ENCODE measurements around the gene CA11.

The CA11 gene

DNA sequence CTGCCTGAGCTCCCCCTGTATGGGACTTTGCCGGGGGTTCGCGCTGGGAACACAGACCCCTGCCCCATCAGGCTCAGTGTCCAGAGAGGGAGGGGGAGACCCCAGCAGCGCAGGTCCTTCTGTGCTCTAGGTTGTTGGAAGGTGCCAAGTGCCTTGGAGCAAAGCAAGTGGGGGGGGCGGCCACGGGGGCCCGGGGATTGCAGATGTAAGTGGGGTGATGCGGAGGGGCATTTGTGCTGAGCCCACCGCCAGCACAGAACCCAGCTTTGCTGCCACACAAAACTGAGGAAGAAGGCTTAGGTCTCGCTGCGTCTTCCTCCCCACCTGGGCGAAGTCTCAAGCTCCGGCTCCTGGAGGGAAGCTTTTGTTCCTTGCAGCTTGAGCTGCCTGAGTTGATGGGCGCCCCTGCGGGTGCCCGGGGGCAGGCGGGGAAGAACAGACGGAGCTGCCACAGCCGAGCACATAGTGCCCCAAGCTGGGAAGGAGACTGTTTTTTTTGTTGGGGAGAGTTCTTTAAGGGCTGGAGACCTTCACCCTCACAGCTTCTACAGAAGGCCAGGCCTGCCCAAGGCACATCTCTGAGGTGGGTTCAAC lies 28.3 kb upstream of the CA11 start:
- H3K4me3 ChIP-seq (replicated peaks; ENCODE audit: low read depth, low read length), result no peak overlapping the region
- no peak for DNase-seq (ENCODE audit: low read depth)
- TF ChIP-seq, protein P1, sequence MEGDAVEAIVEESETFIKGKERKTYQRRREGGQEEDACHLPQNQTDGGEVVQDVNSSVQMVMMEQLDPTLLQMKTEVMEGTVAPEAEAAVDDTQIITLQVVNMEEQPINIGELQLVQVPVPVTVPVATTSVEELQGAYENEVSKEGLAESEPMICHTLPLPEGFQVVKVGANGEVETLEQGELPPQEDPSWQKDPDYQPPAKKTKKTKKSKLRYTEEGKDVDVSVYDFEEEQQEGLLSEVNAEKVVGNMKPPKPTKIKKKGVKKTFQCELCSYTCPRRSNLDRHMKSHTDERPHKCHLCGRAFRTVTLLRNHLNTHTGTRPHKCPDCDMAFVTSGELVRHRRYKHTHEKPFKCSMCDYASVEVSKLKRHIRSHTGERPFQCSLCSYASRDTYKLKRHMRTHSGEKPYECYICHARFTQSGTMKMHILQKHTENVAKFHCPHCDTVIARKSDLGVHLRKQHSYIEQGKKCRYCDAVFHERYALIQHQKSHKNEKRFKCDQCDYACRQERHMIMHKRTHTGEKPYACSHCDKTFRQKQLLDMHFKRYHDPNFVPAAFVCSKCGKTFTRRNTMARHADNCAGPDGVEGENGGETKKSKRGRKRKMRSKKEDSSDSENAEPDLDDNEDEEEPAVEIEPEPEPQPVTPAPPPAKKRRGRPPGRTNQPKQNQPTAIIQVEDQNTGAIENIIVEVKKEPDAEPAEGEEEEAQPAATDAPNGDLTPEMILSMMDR (IDR thresholded peaks at IDR 0.05; ENCODE audit: low read length, missing control alignments), result no peak

DNA sequence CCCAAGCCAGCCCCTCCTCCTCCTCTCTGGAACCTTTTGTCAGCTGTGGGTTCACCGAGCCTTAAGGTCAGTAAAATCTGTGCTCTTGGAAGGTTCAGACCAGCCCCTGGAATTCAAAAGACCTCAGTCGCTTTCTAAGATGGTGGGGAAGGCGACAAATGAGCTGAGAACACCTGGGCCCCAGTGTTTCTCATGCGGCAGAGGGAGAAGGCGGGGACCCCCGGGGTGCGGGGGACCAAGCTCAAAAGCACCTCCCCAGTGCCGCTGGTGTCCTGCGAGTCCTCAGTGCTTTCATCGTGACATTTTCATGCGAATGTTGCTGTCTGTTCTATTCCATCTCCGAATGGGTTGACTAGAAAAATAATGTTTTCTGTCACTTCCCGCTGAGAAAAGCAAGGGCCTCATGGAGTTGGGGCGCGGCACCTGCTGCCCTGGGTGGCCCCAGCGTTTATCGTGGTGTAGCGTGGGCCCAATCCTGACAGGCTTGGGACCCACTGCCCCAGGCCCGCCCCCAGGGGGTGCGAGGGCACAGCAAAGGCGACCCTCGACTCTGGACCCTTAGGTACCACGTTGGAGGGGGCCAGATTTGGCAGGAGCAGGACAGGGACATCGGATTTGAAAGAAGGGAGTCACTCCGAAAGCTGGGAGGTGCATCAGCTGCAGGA lies 27.6 kb upstream of the CA11 start:
- H3K4me3 ChIP-seq (replicated peaks; ENCODE audit: low read depth, low read length), result no peak overlapping the region
- no peak for DNase-seq (ENCODE audit: low read depth)
- TF ChIP-seq, protein P1 (IDR thresholded peaks at IDR 0.05; ENCODE audit: low read length, missing control alignments), result no peak

DNA sequence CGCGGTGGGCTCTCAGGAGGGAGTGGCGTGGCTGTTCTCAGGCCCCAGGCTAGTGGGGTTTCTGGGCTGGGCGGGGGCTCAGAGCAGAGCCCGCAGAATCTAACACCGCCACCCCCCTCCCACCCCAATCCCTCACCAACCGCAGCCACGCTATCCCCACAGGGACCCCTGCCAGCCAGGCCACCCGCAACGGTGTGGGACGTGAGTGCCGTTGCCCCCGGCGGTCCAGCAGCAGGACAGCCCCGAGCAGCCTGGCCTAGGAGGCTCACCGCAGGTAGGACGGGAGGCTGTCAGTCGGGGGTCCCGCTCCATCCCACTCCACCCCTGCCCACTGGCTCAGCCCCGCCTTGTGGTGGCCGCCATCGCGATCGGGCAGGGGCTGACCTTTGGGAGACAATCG lies 27.0 kb upstream of the CA11 start, which contains the start of gene NTN5:
TSS of gene NTN5 (minus strand) at position 24 of the 400 bp plus-strand sequence. CDS start 2,031 bp downstream, outside the sequence.
- DNase-seq (ENCODE audit: low read depth), result no peak
- no peak within 1 kb of the TSS for H3K4me3 ChIP-seq (replicated peaks; ENCODE audit: low read depth, low read length)
- TF ChIP-seq, protein P1 (IDR thresholded peaks at IDR 0.05; ENCODE audit: low read length, missing control alignments), result no peak

DNA sequence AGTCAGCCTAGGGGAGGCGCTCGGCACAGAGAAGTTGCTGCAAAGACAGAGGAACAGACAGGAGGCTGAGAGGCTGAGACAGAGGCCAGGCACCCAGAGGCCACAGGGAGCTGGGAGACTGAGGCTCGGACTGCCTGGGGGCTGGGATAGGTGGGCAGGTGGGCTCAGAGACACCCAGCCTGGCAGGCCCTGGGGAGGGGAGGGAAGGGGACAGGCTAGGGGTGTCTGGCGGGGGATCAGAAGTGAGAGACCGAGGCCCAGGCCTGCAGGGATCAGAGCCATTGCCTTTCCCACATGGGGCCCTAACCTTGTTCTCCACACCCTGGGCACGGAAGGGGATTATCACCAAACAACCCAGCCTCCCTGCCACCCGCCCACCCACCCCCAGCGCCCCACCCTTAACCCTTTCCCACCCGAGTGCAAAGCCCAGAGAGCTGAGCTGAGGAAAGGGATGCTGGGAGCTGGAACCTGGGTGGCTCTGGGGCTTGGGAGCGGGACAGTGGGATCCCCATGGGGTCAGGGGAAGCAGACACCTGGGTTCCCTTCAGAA lies 25.5 kb upstream of the CA11 start:
- no peak for DNase-seq (ENCODE audit: low read depth)
- TF ChIP-seq, protein P1 (IDR thresholded peaks at IDR 0.05; ENCODE audit: low read length, missing control alignments), result no peak
- H3K4me3 ChIP-seq (replicated peaks; ENCODE audit: low read depth, low read length), result no peak overlapping the region

DNA sequence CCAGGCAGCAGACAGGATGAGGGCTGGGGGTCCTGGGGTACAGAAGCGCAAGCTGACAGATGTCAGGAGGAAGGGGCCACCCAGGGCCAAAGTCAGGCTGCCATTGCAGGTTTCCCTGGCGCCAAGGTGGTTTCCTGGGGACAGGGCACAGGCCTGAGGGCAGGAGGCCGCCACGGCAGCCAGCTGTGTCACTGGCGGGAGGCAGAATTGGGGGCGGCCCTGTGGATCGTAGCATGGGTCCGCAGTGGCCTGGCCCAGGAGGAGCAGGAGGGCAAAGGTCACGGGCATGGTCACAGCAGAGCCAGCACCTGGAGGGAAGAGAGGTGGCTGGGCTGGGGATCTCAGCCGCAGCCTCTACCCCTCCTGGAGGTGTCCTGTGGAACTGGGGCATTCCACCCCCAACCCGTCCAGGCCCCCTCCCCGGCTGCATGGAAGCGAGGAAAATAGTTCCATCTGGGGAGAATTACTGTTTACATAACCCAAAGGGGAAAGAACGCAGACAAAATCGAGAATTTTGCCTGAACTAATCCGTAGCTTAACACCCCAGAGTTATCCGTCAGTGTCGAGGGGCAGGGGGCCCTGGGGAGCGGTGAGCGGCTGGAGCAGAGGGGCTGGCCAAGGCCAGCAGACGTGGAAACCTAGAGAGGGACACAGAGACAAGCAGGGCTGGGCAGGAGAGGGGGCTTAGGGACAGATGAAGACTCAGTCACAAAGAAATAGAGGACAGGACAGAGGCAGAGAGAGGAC lies 24.9 kb upstream of the CA11 start:
- no peak overlapping the region for H3K4me3 ChIP-seq (replicated peaks; ENCODE audit: low read depth, low read length)
- TF ChIP-seq, protein P1 (IDR thresholded peaks at IDR 0.05; ENCODE audit: low read length, missing control alignments), result no peak
- DNase-seq (ENCODE audit: low read depth), result no peak

DNA sequence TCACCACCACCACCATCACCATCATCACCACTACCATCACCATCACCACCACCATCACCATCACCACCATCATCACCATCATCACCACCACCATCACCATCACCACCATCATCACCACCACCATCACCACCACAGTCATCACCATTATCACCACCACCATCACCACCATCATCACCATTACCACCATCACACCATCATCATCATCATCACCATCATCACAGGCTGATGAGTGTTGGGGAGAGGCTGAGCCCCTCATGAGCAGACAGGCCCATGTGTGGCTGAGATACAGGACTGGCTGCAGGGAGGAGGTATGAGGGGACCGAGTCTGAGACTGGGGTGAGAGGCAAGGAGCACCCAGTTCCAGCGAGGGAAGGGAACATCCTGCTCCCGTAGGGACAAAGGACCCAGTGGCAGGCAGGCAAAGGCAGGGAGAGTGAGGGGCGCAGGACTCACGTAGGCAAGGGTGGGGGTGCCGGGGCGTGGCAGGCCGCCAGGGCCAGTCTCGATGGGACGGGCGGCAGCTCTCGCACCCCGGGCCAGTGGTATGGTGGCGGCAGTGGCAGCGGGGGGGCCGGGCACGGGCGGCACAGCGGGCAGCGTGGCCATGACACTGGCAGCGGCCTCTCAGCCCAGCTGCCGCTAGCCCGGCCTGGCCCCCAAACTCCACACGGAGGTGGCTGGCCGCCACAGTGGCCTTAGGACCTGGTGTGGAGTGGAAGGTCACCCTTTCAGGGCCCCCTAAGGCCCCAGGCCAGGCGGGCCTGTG lies 24.1 kb upstream of the CA11 start:
- no peak for DNase-seq (ENCODE audit: low read depth)
- TF ChIP-seq, protein P1 (IDR thresholded peaks at IDR 0.05; ENCODE audit: low read length, missing control alignments), result no peak
- no peak overlapping the region for H3K4me3 ChIP-seq (replicated peaks; ENCODE audit: low read depth, low read length)

Data from fibroblast of pulmonary artery (primary cell).